H1 (cell line): ENCODE measurements around the gene ARHGAP26. TPM values are rescaled to one million over a fixed set of nuclear protein-coding genes. Genes with fewer than 3 reads are reported as not detected.

Experiments
- CTCF ChIA-PET: fragments of 300-600 bp; sonication (Branson Sonifier 250); formaldehyde crosslinking; loops from one replicate; lab custom pipeline; 2021; ENCODE audit not compliant: partially characterized antibody; lab: Charles Lee
- POLR2A ChIA-PET: fragments of 300-600 bp; sonication (Branson Sonifier 250); formaldehyde crosslinking; loops from one replicate; lab custom pipeline; 2021; ENCODE audit warnings: inconsistent platforms; ENCODE audit not compliant: partially characterized antibody; lab: Charles Lee
- DNase-seq, 2 experiments: peaks; one replicate each; pipeline versions ENCODE4 v3.0.0 to v3.0.0-alpha.2; 2010 to 2022; ENCODE audit warnings: low spot score in 2 of 2, low read depth in 1 of 2, mixed read lengths in 1 of 2
- FAIRE-seq: peaks from 2 replicates; lab custom pipeline; 2011; peaks lifted over from hg19 to GRCh38; lab: Jason Lieb, UNC
- H2AFZ ChIP-seq: 2 replicates; pipeline ENCODE4 v1.8.1; 2012; ENCODE audit warnings: low read length, inconsistent platforms
- H2AK5ac ChIP-seq: 2 replicates; pipeline ENCODE4 v1.6.1; 2013; ENCODE audit warnings: low read depth, low read length
- H2BK120ac ChIP-seq: replicated peaks from 2 replicates; pipeline ENCODE3; 2013; ENCODE audit warnings: low read depth, low read length, inconsistent platforms
- H2BK12ac ChIP-seq: 2 replicates; pipeline ENCODE4 v1.6.1; 2013; ENCODE audit warnings: low read depth, low read length
- H2BK15ac ChIP-seq: 2 replicates; pipeline ENCODE4 v1.6.1; 2013; ENCODE audit warnings: low read length
- H2BK20ac ChIP-seq: 2 replicates; pipeline ENCODE4 v1.6.1; 2013; ENCODE audit warnings: low read length
- H2BK5ac ChIP-seq: 2 replicates; pipeline ENCODE4 v1.6.1; 2013; ENCODE audit warnings: low read depth, low read length
- H3K14ac ChIP-seq: 2 replicates; pipeline ENCODE4 v1.6.1; 2013; ENCODE audit warnings: inconsistent platforms; ENCODE audit not compliant: insufficient read length
- H3K18ac ChIP-seq: 2 replicates; pipeline ENCODE4 v1.6.1; 2013; ENCODE audit warnings: low read length; ENCODE audit errors: extremely low read depth
- H3K23ac ChIP-seq: 2 replicates; pipeline ENCODE4 v1.6.1; 2013; ENCODE audit warnings: inconsistent platforms; ENCODE audit not compliant: insufficient read length
- H3K23me2 ChIP-seq: 2 replicates; pipeline ENCODE4 v1.6.1; 2013; ENCODE audit warnings: low read depth, low read length
- H3K27ac ChIP-seq: 2 replicates; pipeline ENCODE4 v1.6.1; 2011; ENCODE audit warnings: low read depth, low read length, inconsistent platforms
- H3K27me3 ChIP-seq, 4 experiments: replicated peaks in 1 of 4; 1 replicate in 1 of 4; 2 replicates in 3 of 4; pipeline versions ENCODE4 v1.6.1 to v1.8.1; 2011 to 2013; ENCODE audit warnings: low read length in 3 of 4, mild to moderate bottlenecking in 3 of 4, inconsistent platforms in 2 of 4, mixed read lengths in 2 of 4, moderate library complexity in 1 of 4; ENCODE audit not compliant: control insufficient read depth in 3 of 4, insufficient read depth in 3 of 4; ENCODE audit errors: extremely low read depth in 1 of 4
- H3K36me3 ChIP-seq, 4 experiments: 2 replicates each; pipeline versions ENCODE4 v1.6.1 to v1.8.1; 2011 to 2013; ENCODE audit warnings: mild to moderate bottlenecking in 4 of 4, low read length in 3 of 4, moderate library complexity in 2 of 4, control low read depth in 1 of 4, inconsistent platforms in 1 of 4; ENCODE audit not compliant: insufficient read depth in 4 of 4, control insufficient read depth in 2 of 4
- H3K4ac ChIP-seq: replicated peaks from 2 replicates; pipeline ENCODE3; 2013; ENCODE audit warnings: low read length, low read depth, mixed read lengths, inconsistent platforms; ENCODE audit not compliant: insufficient read length
- H3K4me1 ChIP-seq, 4 experiments: replicated peaks in 1 of 4; 1 replicate in 1 of 4; 2 replicates in 3 of 4; pipeline versions ENCODE4 v1.6.1 to v1.8.1; 2011 to 2013; ENCODE audit warnings: low read length in 3 of 4, inconsistent platforms in 2 of 4, mixed read lengths in 1 of 4; ENCODE audit not compliant: insufficient read depth in 4 of 4, control insufficient read depth in 3 of 4
- H3K4me2 ChIP-seq, 2 experiments: 2 replicates each; pipeline versions ENCODE4 v1.6.1 to v1.8.1; 2011 to 2013; ENCODE audit warnings: low read depth in 2 of 2, low read length in 2 of 2, control low read depth in 1 of 2, inconsistent platforms in 1 of 2, mild to moderate bottlenecking in 1 of 2; ENCODE audit not compliant: insufficient read depth in 1 of 2
- H3K4me3 ChIP-seq, 4 experiments: fragments of 200-600, 300-600 bp in 1 of 4; sonication (generic), shearing (Covaris generic), sonication (Bioruptor Twin) in 1 of 4; 2 replicates each; pipeline versions ENCODE4 v1.5.1 to v1.8.1; 2011 to 2016; ENCODE audit warnings: low read length in 4 of 4, low read depth in 3 of 4, control low read depth in 2 of 4, inconsistent platforms in 2 of 4, mild to moderate bottlenecking in 2 of 4, mixed read lengths in 1 of 4, moderate library complexity in 1 of 4; ENCODE audit not compliant: insufficient read depth in 2 of 4; ENCODE audit errors: extremely low read depth in 1 of 4
- H3K56ac ChIP-seq: replicated peaks from 2 replicates; pipeline ENCODE3; 2013; ENCODE audit warnings: low read depth, mild to moderate bottlenecking, mixed read lengths, low read length, inconsistent platforms; ENCODE audit not compliant: insufficient read length
- H3K79me1 ChIP-seq: 2 replicates; pipeline ENCODE4 v1.6.1; 2013; ENCODE audit warnings: low read depth, low read length, control low read depth
- H3K79me2 ChIP-seq, 2 experiments: 2 replicates each; pipeline versions ENCODE4 v1.6.1 to v1.8.1; 2012 to 2013; ENCODE audit warnings: low read length in 2 of 2, mild to moderate bottlenecking in 2 of 2, inconsistent platforms in 1 of 2; ENCODE audit not compliant: insufficient read depth in 2 of 2, control insufficient read depth in 1 of 2
- H3K9ac ChIP-seq, 4 experiments: replicated peaks in 1 of 4; 1 replicate in 1 of 4; 2 replicates in 3 of 4; pipeline versions ENCODE4 v1.6.1 to v1.8.1; 2011 to 2013; ENCODE audit warnings: low read depth in 3 of 4, low read length in 3 of 4, control low read depth in 2 of 4, mild to moderate bottlenecking in 2 of 4, moderate library complexity in 2 of 4, inconsistent platforms in 1 of 4; ENCODE audit errors: extremely low read depth in 1 of 4
- H3K9me3 ChIP-seq, 2 experiments: 2 replicates each; pipeline versions ENCODE4 v1.6.1 to v1.8.1; 2012 to 2013; ENCODE audit warnings: mild to moderate bottlenecking in 2 of 2, moderate library complexity in 2 of 2, control low read depth in 1 of 2, inconsistent platforms in 1 of 2, low read depth in 1 of 2, low read length in 1 of 2, mixed read lengths in 1 of 2; ENCODE audit not compliant: insufficient read depth in 2 of 2
- H4K20me1 ChIP-seq, 2 experiments: replicated peaks in 1 of 2; 2 replicates each; pipeline versions ENCODE3 to v1.8.1; 2011 to 2013; ENCODE audit warnings: inconsistent platforms in 2 of 2, low read length in 2 of 2, mild to moderate bottlenecking in 1 of 2; ENCODE audit not compliant: insufficient read depth in 2 of 2, control insufficient read depth in 1 of 2
- H4K5ac ChIP-seq: 2 replicates; pipeline ENCODE4 v1.6.1; 2013; ENCODE audit warnings: low read length, low read depth, mixed read lengths, inconsistent platforms; ENCODE audit not compliant: insufficient read length
- H4K8ac ChIP-seq: 2 replicates; pipeline ENCODE4 v1.8.0; 2013; ENCODE audit warnings: mild to moderate bottlenecking, moderate library complexity, low read length, inconsistent platforms; ENCODE audit not compliant: insufficient read depth; ENCODE audit errors: extremely low read depth
- H4K91ac ChIP-seq: replicated peaks from 2 replicates; pipeline ENCODE3; 2013; ENCODE audit warnings: low read length, mixed read lengths, inconsistent platforms; ENCODE audit not compliant: insufficient read length
- CTBP2 ChIP-seq: IDR thresholded peaks from 2 replicates; pipeline ENCODE4 v1.7.0; 2011; ENCODE audit warnings: borderline replicate concordance, mild to moderate bottlenecking, moderate library complexity, mixed read lengths, low read length; ENCODE audit not compliant: insufficient read depth, insufficient read length
- CTCF ChIP-seq, 3 experiments: IDR thresholded peaks; 1 replicate in 2 of 3; 2 replicates in 1 of 3; pipeline versions ENCODE4 v1.5.1 to v1.6.1; 2011; ENCODE audit warnings: low read length in 3 of 3, mild to moderate bottlenecking in 3 of 3, inconsistent platforms in 2 of 3, low read depth in 1 of 3, moderate library complexity in 1 of 3; ENCODE audit not compliant: insufficient read depth in 1 of 3; ENCODE audit errors: control extremely low read depth in 1 of 3
- POLR2AphosphoS5 ChIP-seq: IDR thresholded peaks from 2 replicates; pipeline ENCODE4 v1.6.1; 2011; ENCODE audit warnings: low read depth, low read length
- RAD21 ChIP-seq, 2 experiments: IDR thresholded peaks in 1 of 2; conservative IDR thresholded peaks in 1 of 2; 2 replicates each; pipeline ENCODE4 v1.6.1; 2011; ENCODE audit warnings: low read depth in 2 of 2, low read length in 2 of 2, improper control_type of control experiment in 1 of 2, inconsistent platforms in 1 of 2, mild to moderate bottlenecking in 1 of 2, moderate library complexity in 1 of 2
- SIRT6 ChIP-seq: IDR thresholded peaks from one replicate; pipeline ENCODE4 v1.7.1; 2012; ENCODE audit warnings: low read length, inconsistent platforms
- SRF ChIP-seq: IDR thresholded peaks from 2 replicates; pipeline ENCODE4 v1.6.1; 2011; ENCODE audit warnings: mild to moderate bottlenecking, low read depth, low read length, moderate library complexity
- ZNF274 ChIP-seq: IDR thresholded peaks from 2 replicates; pipeline ENCODE4 v1.7.0; 2012; ENCODE audit warnings: low read length, borderline replicate concordance; ENCODE audit errors: extremely low read depth
- WGBS, 2 experiments: shearing (Covaris generic) in 1 of 2; methylation state at CpG; one replicate each; pipeline versions ENCODE4 v1.1.6 to v1.1.7; 2013 to 2015; ENCODE audit warnings: low lambda C conversion rate in 2 of 2, mixed read lengths in 2 of 2, inconsistent platforms in 1 of 2, low coverage in 1 of 2, missing lambda C conversion rate in 1 of 2; ENCODE audit not compliant: insufficient replicate concordance in 2 of 2, insufficient coverage in 1 of 2, insufficient read length in 1 of 2; ENCODE audit errors: extremely low coverage in 1 of 2, missing lambda C conversion rate in 1 of 2; 5-methylcytosine and 5-hydroxymethylcytosine counted together
- polyA plus RNA-seq, 7 experiments: library from polyadenylated mRNA; depleted of rRNA in 3 of 7; stranded (reverse) in 5 of 7; unstranded in 2 of 7; fragments of >200 nt in 5 of 7; fragments of 200-250 nt in 2 of 7; gene quantifications; 1 replicate in 5 of 7; 2 replicates in 1 of 7; 4 replicates in 1 of 7; pipeline versions ENCODE4 v1.2.1 to v1.2.3, GENCODE V29; 2011 to 2013; ENCODE audit warnings: missing spikeins in 2 of 7, mixed read lengths in 2 of 7
- total RNA-seq: library from RNA; stranded (reverse); fragmentation: NEBNext Ultra II Directional; extraction: Animal tissue kit (Norgen Biotek cat#: 25700); gene quantifications from 2 replicates; pipeline ENCODE4 v1.2.1, GENCODE V29; 2021

ARHGAP26 gene
- total and polyA plus RNA-seq, 2 of the 8 experiments (the other 6 are each of a cell fraction or from before 2014, with no cell fraction given) = 7.1 to 24.8 TPM

DNA sequence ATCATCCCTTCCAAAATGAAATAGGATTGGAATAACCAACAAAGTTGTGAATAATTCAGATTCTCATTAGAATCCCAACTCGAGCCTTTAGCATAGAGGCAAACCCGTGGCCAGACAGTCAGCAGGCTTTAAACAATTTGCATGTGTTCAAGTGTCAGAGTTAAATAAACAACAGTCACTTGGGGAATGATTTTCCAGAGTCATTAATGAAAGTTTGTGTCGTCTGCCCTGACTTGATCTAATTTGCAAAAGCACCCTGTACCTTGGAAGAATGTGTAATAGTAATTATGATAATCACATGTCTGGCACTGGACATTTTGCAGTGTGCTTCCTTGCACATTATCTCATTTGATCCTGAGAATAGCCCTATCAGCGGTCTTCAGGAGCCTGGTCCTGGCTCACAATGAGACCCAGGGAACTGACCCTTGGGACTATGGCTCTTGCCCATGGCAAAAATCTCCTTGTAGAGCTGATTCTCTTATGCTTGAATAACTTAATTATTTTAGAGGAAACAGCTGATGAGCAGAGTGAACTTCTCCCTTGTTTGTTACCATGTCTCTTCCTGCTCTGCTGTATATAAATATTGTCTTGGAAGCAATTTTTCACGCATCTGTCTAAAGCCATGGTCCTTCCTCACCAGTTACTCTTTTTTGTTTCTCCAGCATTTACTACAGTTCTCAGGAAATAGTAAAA, 360.6 kb downstream of the ARHGAP26 start:
- no peaks in the 10 kb centered on the region for H4K20me1 ChIP-seq
- H2BK120ac ChIP-seq = no peak overlapping the region
- no peak overlapping the region for H3K4ac ChIP-seq
- no peak overlapping the region for H2BK12ac ChIP-seq
- no peak for FAIRE-seq
- no peak overlapping the region for H3K56ac ChIP-seq
- H2AK5ac ChIP-seq = no peak overlapping the region
- no peak overlapping the region for H2BK5ac ChIP-seq
- H3K27me3 ChIP-seq = no peaks in the 10 kb centered on the region
- no peaks in the 10 kb centered on the region for H3K36me3 ChIP-seq
- CTCF ChIA-PET = interaction anchor here (0.9 to 2.6 kb wide), 8 partner anchors 8 to 323 kb away, joined by 3 to 11 read pairs (median 5); no protein-coding TSS in a partner anchor
- H3K4me1 ChIP-seq = peaks cover 0 to 3% (median 0%) of the 10 kb centered on the region in 4 experiments; a peak in 3 of 7 replicates
- H2BK15ac ChIP-seq = no peak overlapping the region
- POLR2A ChIA-PET = no interaction called here
- H2BK20ac ChIP-seq = no peak overlapping the region
- DNase-seq = no peak
- H4K8ac ChIP-seq = no peak overlapping the region
- no peaks in the 10 kb centered on the region for H3K9me3 ChIP-seq
- WGBS, 2 experiments = 91% methylated on average over 5 of the region's 5 CpGs; no CpG with 5 or more reads in 1 of the 2 experiments
- no peaks in the 10 kb centered on the region for H3K79me2 ChIP-seq
- H3K23me2 ChIP-seq = no peaks in the 10 kb centered on the region
- no peak overlapping the region for H3K14ac ChIP-seq
- no peak overlapping the region for H3K18ac ChIP-seq
- H3K27ac ChIP-seq = no peak overlapping the region
- H3K4me2 ChIP-seq = no peak overlapping the region
- no peak overlapping the region for H4K91ac ChIP-seq
- H3K23ac ChIP-seq = no peak overlapping the region
- H4K5ac ChIP-seq = no peak overlapping the region
- H3K79me1 ChIP-seq = no peaks in the 10 kb centered on the region
- no peak overlapping the region for H2AFZ ChIP-seq
- H3K4me3 ChIP-seq = no peak overlapping the region
- H3K9ac ChIP-seq = no peak overlapping the region
- TF ChIP-seq CTBP2 (no peak), RAD21 (IDR thresholded peaks at IDR 0.05 in 1 of 2, conservative IDR thresholded peaks at IDR 0.05 in 1 of 2; ENCODE audit: low read depth in 2 of 2, low read length in 2 of 2) (no peak), SRF (no peak), CTCF (IDR thresholded peaks at IDR 0.05; ENCODE audit: control extremely low read depth in 1 of 3, insufficient read depth in 1 of 3, low read depth in 1 of 3, low read length in 3 of 3) (no peak), SIRT6 (no peak), POLR2AphosphoS5 (no peak), ZNF274 (no peak)
